Motor neuron (in vitro differentiated cells): ENCODE results near the gene MTARC2. TPM values are rescaled to one million over a fixed set of nuclear protein-coding genes. Genes with fewer than 3 reads are reported as not detected.

ENCODE experiments used
- ATAC-seq, 8 experiments: fragments of 200-7000 bp; cut with Tn5 transposase; replicated peaks in 6 of 8; 2 replicates each; pipeline ENCODE4 v1.8.0; 2021; ENCODE audit warnings: mild to moderate bottlenecking in 8 of 8, moderate library complexity in 8 of 8
- H3K27ac ChIP-seq, 2 donors: fragments of 250-450 bp; sonication (Bioruptor Pico); 2 replicates each; pipeline ENCODE4 v1.9.0; 2021; ENCODE audit warnings: antibody characterized with exemption in 2 of 2, mild to moderate bottlenecking in 2 of 2, moderate library complexity in 1 of 2
- H3K4me1 ChIP-seq, 2 donors: fragments of 250-450 bp; sonication (Bioruptor Pico); replicated peaks in 1 of 2; 2 replicates each; pipeline ENCODE4 v1.6.1; 2021; ENCODE audit warnings: antibody characterized with exemption in 2 of 2, mild to moderate bottlenecking in 2 of 2, moderate library complexity in 1 of 2
- H3K4me3 ChIP-seq, 5 donors: fragments of 250-450 bp; sonication (Bioruptor Pico); 2 replicates each; pipeline ENCODE4 v1.9.0; 2021; ENCODE audit warnings: antibody characterized with exemption in 5 of 5, mild to moderate bottlenecking in 5 of 5, moderate library complexity in 4 of 5
- WGBS, 10 experiments: fragments of 450-650 bp; shearing (Covaris generic); methylation state at CpG; one replicate each; pipeline ENCODE4 v1.0.0; 2022; 5-methylcytosine and 5-hydroxymethylcytosine counted together
- in situ Hi-C, 9 experiments: fragments of 400-800 bp; cut with MboI; loops; one replicate each; pipeline ENCODE4 v1.15.0; 2021; ENCODE audit warnings: low sequenced_read_pairs in 9 of 9, low pct_unique_long_range_greater_than_20kb in 2 of 9; ENCODE audit not compliant: unreplicated experiment in 9 of 9
- total RNA-seq, 8 experiments: library from RNA; unstranded; fragments of 300-600 nt; gene quantifications; 2 replicates each; pipeline versions ENCODE4 v1.2.3 to v1.2.4, GENCODE V29; 2022

Gene MTARC2
- total RNA-seq, 8 experiments from 2014 or later = 1.9 to 9.3 (median 2.8) TPM; not detected in 2

DNA sequence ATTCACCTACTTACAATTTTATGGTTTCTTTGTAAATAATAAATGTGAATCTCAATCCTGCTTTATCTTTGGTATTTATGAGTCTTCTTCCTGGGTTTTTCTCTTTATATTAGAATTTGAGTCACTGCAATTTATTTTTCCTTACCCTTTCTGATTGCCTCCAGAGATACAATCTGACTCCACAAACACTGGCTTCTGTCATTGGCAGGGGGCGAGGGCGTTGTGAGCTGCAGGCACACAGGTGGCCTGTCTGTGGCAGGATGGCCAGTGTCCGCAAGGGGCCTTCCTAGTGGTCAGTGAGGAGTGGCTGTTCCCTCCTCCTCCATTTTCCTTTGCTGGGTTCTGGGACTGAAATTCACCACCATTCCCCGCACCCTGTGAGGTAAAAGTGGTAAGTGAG, 36.6 kb downstream of the MTARC2 start:
- in situ Hi-C loops = loop anchor here in 3 of 9 experiments (25.0 kb wide), 3 partner anchors 497 to 947 kb away; no protein-coding TSS in a partner anchor
- 63 to 100% (median 93%) methylated on average over 1 to 4 of the region's 4 CpGs; no CpG with 5 or more reads in 2 of the 10 experiments for WGBS, 10 experiments
- H3K4me3 ChIP-seq = no peak overlapping the region
- no peak overlapping the region for H3K27ac ChIP-seq
- no peak for ATAC-seq
- peaks cover 10 to 20% of the 10 kb centered on the region in 2 donors for H3K4me1 ChIP-seq

DNA sequence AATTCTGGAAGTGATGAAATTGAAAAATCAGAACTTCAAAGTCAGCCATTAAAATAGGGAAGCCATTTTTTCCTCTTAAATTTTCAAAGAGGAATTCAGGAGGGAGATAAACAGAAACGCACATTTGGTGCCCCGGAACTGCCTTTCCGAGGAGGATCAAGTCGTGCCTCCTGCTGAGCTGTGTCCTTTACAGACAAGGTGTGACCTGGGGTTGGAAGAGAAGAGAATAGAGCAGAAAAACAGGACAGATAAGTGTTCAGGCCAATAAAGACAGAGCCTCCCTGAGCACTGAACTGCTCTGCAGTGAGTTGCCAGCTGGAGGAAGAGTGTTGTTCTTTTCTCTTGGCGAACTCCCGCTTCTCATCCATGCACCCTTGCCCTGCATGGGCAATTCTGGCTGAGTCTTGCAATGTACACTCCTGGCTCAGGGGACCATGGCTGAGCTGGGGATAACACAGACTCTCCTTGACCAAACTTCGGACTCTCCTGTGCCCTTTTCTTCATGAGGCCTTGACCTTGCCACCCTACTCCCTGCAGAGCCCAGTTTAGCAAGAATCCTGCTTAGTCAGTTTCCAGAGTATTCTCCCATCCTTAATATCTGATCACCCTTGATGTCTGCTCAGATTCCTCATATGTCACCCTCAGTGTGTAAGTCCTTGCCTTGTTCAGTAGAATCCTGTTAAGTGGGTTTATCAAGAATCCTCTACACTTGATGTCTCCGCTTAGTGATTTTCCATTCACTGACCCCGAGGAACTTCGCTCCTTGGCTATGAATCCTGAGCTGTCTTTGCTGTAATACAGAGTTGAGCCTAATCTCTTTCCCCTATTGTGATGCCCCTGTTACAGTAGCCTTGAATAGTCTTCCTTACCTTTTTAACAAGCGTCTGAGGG, 37.3 kb downstream of the MTARC2 start:
- ATAC-seq = no peak
- Histone ChIP-seq H3K27ac (no peak overlapping the region), H3K4me3 (peak overlapping the region in 1 of 5 donors; percentile 50), H3K4me1 (peaks cover 10 to 20% of the 10 kb centered on the region in 2 donors)
- in situ Hi-C loops = loop anchor here in 3 of 9 experiments (25.0 kb wide), 3 partner anchors 498 to 948 kb away; no protein-coding TSS in a partner anchor
- WGBS, 10 experiments = 87 to 100% (median 90%) methylated on average over 2 to 11 of the region's 11 CpGs

DNA sequence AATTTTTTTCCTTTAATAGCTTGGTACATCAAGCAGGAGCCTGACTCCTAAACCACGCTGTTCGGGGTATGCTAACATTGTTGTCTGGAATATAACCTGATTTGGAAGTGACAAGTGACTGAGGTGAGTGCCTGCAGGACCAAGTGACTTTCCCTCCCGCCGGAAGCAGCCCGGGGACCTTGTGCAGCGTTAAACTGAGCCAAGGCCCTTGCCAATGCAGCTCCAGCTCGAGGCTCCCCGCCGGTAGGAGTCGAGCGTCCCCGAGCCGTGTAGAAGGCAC, 37.9 kb downstream of the MTARC2 start:
- in situ Hi-C loops = loop anchor here in 3 of 9 experiments (25.0 kb wide), 3 partner anchors 499 to 949 kb away; no protein-coding TSS in a partner anchor
- ATAC-seq = peak in 3 of 8 experiments; percentile 11 to 51 (median 29)
- peak overlapping the region; percentile 36 to 64 for H3K27ac ChIP-seq

DNA sequence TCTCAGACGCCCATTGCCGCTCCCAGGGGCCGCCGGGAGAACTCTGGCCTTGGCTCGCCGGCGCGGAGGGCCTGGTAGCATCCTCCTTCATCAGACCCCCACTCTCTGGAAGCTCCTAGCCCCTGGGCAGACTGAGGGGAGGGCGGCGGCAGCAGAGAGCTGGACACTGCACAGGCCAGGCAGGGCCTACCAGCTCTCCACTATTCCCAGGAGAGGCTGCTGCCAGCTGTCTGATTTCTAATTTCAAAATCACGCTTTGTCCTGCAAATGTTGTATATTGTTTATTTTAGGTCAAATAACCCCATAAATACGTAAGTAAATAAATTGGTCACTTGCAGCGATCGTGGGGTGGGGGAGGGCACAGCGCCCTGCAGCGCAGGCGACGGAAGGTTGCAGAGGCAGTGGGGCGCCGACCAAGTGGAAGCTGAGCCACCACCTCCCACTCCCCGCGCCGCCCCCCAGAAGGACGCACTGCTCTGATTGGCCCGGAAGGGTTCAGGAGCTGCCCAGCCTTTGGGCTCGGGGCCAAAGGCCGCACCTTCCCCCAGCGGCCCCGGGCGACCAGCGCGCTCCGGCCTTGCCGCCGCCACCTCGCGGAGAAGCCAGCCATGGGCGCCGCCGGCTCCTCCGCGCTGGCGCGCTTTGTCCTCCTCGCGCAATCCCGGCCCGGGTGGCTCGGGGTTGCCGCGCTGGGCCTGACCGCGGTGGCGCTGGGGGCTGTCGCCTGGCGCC, 38.4 kb downstream of the MTARC2 start, which contains the start of gene MTARC1:
TSS of gene MTARC1 (plus strand) at position 577 of the 732 bp plus-strand sequence. CDS start at position 609, 32 bp downstream.
- peak; percentile 85 to 96 (median 87) for ATAC-seq
- in situ Hi-C loops = loop anchor here in 3 of 9 experiments (25.0 kb wide), 3 partner anchors 499 to 949 kb away; no protein-coding TSS in a partner anchor
- peaks cover 10 to 20% of the 10 kb centered on the region in 2 donors for H3K4me1 ChIP-seq
- WGBS, 10 experiments = 0 to 5% (median 1%) methylated on average over 5 to 20 of the region's 56 CpGs; no CpG with 5 or more reads in 5 of the 10 experiments
- H3K27ac ChIP-seq = peak within 1 kb of the TSS; percentile 36 to 64
- H3K4me3 ChIP-seq = peak within 1 kb of the TSS; percentile 41 to 51 (median 42)

More for the DNA sequence above, 37.9 kb downstream of the MTARC2 start:
- WGBS, 10 experiments = 27 to 100% (median 47%) methylated on average over 2 to 12 of the region's 13 CpGs; no CpG with 5 or more reads in 5 of the 10 experiments
- H3K4me1 ChIP-seq = peaks cover 10 to 20% of the 10 kb centered on the region in 2 donors
- H3K4me3 ChIP-seq = peak overlapping the region; percentile 41 to 51 (median 42)

GRCh38 chr1:220787069-220787619, 39.0 kb downstream of the MTARC2 start:
- WGBS, 10 experiments = 9 to 40% (median 17%) methylated on average over 7 to 26 of the region's 32 CpGs; no CpG with 5 or more reads in 7 of the 10 experiments
- peak overlapping the region; percentile 36 to 64 for H3K27ac ChIP-seq

DNA sequence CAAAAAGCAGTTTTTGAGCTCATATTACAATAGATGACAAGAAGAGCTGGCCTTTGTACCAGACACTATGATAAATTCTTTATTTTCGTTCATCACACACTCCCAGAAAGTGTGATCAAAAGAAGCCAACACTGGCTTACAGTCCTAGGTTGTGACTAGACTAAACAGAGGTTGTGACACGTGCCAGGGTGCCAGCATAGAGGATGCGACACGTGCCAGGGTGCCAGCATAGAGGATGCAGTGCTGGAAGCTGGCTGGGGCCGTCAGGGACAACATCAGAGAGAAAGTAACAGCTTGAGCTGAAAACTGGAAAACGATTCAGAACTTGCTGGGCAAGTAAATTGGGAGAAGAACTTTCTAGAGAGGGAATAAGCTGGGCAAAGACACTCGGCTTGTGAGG, 40.8 kb downstream of the MTARC2 start:
- ATAC-seq = no peak
- Histone ChIP-seq H3K27ac (no peak overlapping the region), H3K4me1 (peaks cover 10 to 20% of the 10 kb centered on the region in 2 donors), H3K4me3 (no peak overlapping the region)
- in situ Hi-C loops = loop anchor here in 3 of 9 experiments (25.0 kb wide), 3 partner anchors 502 to 952 kb away; no protein-coding TSS in a partner anchor
- WGBS, 10 experiments = 51 to 96% (median 75%) methylated on average over 1 to 7 of the region's 7 CpGs; no CpG with 5 or more reads in 2 of the 10 experiments

More at GRCh38 chr1:220787069-220787619, 39.0 kb downstream of the MTARC2 start:
- in situ Hi-C loops = loop anchor here in 3 of 9 experiments (25.0 kb wide), 3 partner anchors 500 to 950 kb away; no protein-coding TSS in a partner anchor
- Histone ChIP-seq H3K4me3 (peak overlapping the region; percentile 41 to 51 (median 42)), H3K4me1 (peaks cover 10 to 20% of the 10 kb centered on the region in 2 donors)
- ATAC-seq = peak in 2 of 8 experiments; percentile 29 to 62

DNA sequence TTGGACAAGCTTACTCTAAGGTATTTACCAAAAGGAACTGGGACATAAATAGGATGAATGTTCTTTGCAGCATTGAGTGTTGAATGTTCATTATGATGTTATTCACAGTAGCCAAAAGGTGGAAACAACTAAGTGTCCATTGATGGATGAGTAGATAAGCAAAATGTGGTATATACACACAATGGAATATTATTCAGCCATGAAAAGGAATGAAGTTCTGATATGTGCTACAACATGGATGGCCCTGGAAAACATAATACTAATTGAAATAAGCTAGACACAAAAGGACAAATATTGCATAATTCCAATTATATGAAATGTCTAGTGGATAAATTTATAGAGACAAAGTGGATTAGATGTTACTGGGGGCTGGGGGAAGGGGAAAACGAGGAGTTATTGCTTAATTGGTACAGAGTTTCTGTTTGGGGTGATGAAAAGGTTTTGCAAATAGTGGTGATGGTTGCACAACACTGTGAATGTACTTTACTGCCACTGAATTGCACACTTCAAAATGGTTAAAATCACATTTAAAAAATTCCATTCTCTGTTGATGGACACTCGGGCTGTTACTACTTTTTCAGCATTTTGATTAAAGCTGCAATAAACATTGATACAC, 41.5 kb downstream of the MTARC2 start:
- H3K4me1 ChIP-seq = peaks cover 10 to 20% of the 10 kb centered on the region in 2 donors
- WGBS, 10 experiments = 6 to 100% (median 85%) methylated on average over 1 to 2 of the region's 2 CpGs; no CpG with 5 or more reads in 2 of the 10 experiments
- ATAC-seq = no peak
- in situ Hi-C loops = loop anchor here in 3 of 9 experiments (25.0 kb wide), 3 partner anchors 502 to 952 kb away; no protein-coding TSS in a partner anchor
- no peak overlapping the region for H3K4me3 ChIP-seq
- H3K27ac ChIP-seq = no peak overlapping the region

DNA sequence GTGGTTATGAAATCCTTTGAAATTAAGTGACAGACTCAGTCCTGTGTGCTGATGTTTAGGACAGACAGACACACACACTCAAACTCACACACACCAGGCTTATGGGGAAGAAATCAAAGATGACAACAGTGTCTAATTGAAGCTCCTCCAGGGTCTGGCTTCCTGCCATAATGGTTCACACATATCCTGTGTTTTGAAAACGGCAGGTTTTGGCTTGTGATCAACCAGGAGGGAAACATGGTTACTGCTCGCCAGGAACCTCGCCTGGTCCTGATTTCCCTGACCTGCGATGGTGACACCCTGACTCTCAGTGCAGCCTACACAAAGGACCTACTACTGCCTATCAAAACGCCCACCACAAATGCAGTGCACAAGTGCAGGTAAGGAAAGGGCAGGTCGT, 43.2 kb downstream of the MTARC2 start:
- in situ Hi-C loops = loop anchor here in 3 of 9 experiments (25.0 kb wide), 3 partner anchors 504 to 954 kb away; no protein-coding TSS in a partner anchor
- no peak for ATAC-seq
- Histone ChIP-seq H3K27ac (no peak overlapping the region), H3K4me3 (no peak overlapping the region), H3K4me1 (peaks cover 3 to 14% of the 10 kb centered on the region in 2 donors)
- 25 to 100% (median 87%) methylated on average over 1 to 6 of the region's 6 CpGs for WGBS, 10 experiments

GRCh38 chr1:220791956-220792355, 43.8 kb downstream of the MTARC2 start:
- Histone ChIP-seq H3K4me1 (peaks cover 0 to 12% of the 10 kb centered on the region in 2 donors), H3K4me3 (no peak overlapping the region), H3K27ac (no peak overlapping the region)
- no peak for ATAC-seq
- 20 to 100% (median 71%) methylated on average over 1 to 5 of the region's 5 CpGs for WGBS, 10 experiments
- in situ Hi-C loops = loop anchor here in 3 of 9 experiments (25.0 kb wide), 3 partner anchors 505 to 955 kb away; no protein-coding TSS in a partner anchor

GRCh38 chr1:220796530-220796929, 48.4 kb downstream of the MTARC2 start:
- H3K27ac ChIP-seq = no peak overlapping the region
- in situ Hi-C loops = loop anchor here in 3 of 9 experiments (25.0 kb wide), 3 partner anchors 509 to 959 kb away; no protein-coding TSS in a partner anchor
- no peak overlapping the region for H3K4me3 ChIP-seq
- ATAC-seq = no peak
- H3K4me1 ChIP-seq = no peaks in the 10 kb centered on the region
- WGBS, 10 experiments = 75 to 95% (median 87%) methylated on average over 1 to 10 of the region's 10 CpGs; no CpG with 5 or more reads in 4 of the 10 experiments

GRCh38 chr1:220797044-220797443, 48.9 kb downstream of the MTARC2 start:
- H3K27ac ChIP-seq = no peak overlapping the region
- H3K4me3 ChIP-seq = no peak overlapping the region
- ATAC-seq = no peak
- in situ Hi-C loops = loop anchor here in 3 of 9 experiments (25.0 kb wide), 3 partner anchors 510 to 960 kb away; no protein-coding TSS in a partner anchor
- no peaks in the 10 kb centered on the region for H3K4me1 ChIP-seq
